Left renal pelvis (tissue), 4 donors: ENCODE results near the gene TRA2A. TPM values are rescaled to one million over a fixed set of nuclear protein-coding genes. Genes with fewer than 3 reads are reported as not detected.
"Not testable (repeated sequence)": the region's sequence is repeated elsewhere in the genome, so short reads cannot be mapped to it uniquely, and the experiment has no call there.

Experiments
- DNase-seq, 4 donors: peaks; one replicate each; pipeline ENCODE4 v3.0.0-alpha.2; 2013; ENCODE audit warnings: low read depth in 4 of 4, low spot score in 3 of 4
- polyA plus RNA-seq, 4 donors: library from polyadenylated mRNA; unstranded; fragments of 120-200 nt; gene quantifications; one replicate each; pipeline ENCODE4 v1.2.1, GENCODE V29; 2013; ENCODE audit not compliant: insufficient read length in 4 of 4

The TRA2A gene
- polyA plus RNA-seq, 4 donors: 178 to 272 (median 201) TPM

DNA sequence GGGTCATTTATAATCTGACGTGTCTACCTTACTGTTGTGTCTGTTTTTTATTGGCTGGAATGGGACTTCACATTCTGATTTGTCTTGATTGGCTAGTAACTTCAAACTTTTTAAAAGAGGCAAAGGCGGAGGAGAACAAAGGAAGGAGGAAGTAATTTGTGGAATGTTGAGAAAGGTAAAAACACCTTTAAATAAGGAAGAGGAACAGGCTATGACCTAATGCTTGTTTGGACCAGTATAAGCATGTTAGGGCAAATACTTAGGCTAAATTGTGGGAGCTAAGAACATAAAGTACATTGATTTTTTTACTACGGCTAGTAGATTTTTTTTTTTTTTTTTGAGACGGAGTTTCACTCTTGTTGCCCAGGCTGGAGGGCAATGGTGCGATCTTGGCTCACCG lies 18.0 kb downstream of the TRA2A start:
- DNase-seq: not testable (repeated sequence)

DNA sequence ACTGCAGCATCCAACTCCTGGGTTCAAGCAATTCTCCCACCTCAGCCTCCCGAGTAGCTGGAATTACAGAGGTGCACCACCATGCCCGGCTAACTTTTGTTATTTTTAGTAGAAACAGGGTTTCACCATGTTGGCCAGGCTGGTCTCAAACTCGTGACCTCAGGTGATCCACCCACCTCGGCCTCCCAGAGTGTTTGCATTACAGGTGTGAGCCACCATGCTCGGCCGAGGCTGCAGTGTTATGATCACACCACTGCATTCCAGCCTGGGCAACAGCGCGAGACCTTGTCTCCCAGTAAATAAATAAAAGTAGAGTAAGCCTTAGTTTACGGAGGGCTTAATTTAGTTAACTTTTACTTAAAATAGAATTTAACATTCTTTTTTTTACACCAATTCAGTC lies 37.8 kb downstream of the TRA2A start:
- no peak for DNase-seq

GRCh38 chr7:23491502-23491901 lies 40.3 kb downstream of the TRA2A start:
- no peak for DNase-seq

DNA sequence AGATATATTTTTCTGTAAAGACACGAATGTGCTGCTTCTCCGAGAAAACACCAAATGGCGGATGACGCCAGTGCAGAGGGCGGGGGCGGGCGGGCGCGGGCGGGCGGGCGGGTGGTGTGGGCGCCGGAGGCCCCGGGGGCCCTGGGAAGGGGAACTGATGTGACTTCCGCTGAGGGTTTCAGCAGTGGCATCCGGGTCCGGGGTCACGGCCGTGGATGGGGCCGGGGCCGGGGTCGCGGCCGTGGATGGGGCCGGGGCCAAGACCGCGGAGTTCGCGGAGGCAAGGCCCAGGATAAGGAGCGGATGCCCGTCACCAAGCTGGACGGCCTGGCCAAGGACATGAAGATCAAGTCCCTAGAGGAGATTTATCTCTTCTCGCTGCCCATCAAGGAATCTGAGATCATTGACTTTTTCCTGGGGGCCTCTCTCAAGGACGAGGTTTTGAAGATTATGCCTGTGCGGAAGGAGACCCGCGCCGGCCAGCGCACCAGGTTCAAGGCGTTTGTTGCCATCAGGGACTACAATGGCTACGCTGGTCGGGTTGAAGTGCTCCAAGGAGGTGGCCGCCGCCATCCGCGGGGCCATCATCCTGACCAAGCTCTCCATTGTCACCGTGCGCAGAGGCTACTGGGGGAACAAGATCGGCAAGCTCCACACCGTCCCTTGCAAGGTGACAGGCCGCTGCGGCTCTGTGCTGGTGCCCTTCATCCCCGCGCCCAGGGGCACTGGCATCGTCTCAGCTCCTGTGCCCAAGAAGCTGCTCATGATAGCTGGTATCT lies 41.2 kb downstream of the TRA2A start:
- DNase-seq: no peak

GRCh38 chr7:23488714-23489113 lies 43.1 kb downstream of the TRA2A start:
- DNase-seq: not testable (repeated sequence)

GRCh38 chr7:23487670-23488069 lies 44.1 kb downstream of the TRA2A start:
- DNase-seq: no peak

DNA sequence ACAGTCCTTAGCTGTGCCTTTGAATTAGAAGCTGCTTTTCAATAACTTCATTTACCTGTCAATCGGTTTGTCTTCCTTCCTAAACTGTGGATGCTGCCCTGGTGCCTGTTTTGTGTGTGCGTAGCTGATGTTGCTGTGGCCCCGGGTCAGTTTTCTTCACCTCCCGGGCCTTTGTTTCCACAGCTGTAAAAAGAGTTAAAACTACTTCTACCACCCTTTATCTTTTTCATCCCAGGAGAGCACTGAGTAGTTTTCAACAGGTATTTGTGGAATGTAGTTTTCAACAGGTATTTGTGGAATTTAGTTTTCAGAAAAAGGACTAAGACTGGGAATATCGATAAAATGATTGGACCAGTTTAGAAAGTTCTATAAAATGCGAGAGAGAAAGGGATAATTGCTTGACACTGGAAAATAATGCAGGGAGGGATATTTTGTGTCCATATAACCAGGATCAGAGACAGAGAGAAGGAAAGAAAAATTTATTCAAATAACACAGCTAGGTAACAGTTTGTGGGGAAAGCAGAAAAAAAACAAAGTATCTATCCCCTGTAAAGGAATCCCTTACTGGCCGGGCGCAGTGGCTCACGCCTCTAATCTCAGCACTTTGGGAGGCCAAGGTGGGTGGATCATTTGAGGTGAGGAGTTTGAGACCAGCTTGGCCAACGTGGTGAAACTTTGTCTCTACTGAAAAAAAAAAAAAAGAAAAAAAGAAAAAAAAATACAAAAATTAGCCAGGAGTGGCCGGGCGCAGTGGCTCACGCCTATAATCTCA lies 45.6 kb downstream of the TRA2A start:
- no peak for DNase-seq

- no peak for DNase-seq
These were observed 49.1 kb downstream of the TRA2A start for GRCh38 chr7:23482686-23483085.

DNA sequence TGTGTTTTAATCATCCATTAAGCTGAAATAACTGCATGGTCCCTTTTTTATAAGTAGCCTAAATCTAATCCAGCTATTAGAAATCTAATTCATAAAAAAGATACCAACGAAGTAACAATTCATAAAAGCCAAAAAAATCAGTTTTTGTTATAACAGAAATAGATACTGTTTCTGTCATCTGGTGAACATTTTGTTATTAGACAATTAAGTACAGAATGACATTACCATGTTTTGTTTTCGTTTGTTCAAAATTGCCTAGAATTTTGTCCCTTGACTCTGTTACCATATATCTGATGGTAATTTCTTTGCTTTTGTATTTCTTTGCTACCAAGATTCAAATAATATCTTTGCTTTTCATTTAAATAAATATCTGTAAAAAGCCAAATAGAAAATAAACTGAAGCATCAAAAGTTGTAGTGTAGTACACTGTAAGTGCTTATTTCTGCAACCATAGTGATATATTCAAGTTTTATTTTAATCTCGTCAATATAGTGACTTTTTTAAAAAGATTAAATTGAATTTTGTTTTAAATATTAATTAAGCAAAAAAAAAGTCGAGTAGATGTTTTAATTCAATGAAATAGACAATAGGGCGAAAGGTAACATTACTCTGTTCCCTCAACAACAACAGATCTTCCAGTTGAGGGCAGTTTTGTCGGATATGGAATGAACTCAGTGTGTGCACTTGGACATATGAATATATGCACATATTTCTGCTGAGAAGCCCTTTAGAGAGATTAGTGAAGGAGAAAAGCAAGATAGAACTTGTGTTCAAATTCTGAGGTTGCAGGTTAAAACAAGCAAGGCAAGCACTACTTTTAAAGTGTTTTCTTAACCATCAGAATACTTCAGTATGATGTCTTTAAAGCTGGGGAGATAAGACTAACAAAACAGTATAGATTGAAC lies 53.6 kb downstream of the TRA2A start:
- DNase-seq: no peak

DNA sequence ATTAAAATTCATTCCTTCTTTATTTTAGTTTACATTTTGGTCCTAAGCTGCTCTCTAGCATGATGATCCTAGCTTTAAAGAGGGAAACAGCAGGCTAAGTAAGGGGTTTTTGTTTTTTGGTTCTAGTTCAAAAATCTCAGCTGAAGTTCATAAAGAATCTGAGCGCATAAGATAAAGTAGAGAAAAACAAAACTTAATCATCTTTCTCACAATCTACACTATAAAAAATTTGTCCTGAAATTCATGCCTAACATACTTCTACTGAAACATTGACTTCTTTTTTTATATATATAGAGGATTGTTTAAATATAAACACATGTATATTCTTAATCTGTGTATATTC lies 54.7 kb downstream of the TRA2A start:
- DNase-seq: no peak

DNA sequence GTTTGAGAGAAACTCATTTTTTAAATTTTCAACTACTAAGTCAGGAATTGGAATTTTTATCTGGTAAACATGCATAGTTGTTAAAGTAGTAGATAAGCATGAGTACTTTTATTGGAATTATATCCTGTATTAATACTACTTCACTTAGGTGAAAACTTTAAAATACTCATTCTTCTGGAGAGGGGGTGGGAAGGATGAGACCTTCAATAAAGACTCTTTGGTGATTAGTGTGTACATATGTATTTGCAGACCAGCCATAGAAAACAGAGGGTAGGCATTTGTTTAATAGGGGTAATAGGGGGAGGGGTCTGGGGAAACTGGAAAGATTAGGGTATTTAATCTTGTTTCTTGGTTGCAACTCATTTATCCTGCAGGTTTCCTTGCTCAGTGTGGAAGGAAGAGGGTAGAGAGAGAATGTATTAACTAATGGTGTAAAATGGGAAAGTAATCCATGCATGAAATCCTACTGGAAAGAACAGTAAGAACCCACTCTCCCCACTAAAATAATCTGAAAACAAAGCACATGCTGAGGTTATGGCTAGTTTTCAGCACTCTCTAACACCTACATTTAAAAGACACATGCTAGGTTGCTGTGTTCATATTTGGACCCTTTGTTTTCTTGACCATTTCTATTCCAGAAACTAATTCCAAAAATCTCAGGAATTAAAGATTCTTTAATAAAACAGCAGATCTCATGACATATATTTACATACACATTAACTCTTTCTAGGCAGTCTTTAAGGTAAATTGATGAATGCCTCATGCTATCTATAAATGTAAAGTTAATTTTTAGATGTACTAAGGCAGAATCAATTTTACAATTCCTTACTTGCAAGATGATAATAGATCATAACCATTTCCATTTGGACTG lies 55.3 kb downstream of the TRA2A start:
- DNase-seq: no peak

- DNase-seq: no peak
These were observed 56.3 kb downstream of the TRA2A start for GRCh38 chr7:23475576-23475839.

GRCh38 chr7:23474829-23475575 lies 56.8 kb downstream of the TRA2A start:
- DNase-seq: no peak

- peak in 3 of 4 donors; percentile 89 to 92 (median 90) for DNase-seq
These were observed 57.5 kb downstream of the TRA2A start for GRCh38 chr7:23474094-23474828.

GRCh38 chr7:23473844-23474093 lies 58.0 kb downstream of the TRA2A start:
- DNase-seq: no peak

- no peak for DNase-seq
These were observed 58.6 kb downstream of the TRA2A start for GRCh38 chr7:23472956-23473843.

DNA sequence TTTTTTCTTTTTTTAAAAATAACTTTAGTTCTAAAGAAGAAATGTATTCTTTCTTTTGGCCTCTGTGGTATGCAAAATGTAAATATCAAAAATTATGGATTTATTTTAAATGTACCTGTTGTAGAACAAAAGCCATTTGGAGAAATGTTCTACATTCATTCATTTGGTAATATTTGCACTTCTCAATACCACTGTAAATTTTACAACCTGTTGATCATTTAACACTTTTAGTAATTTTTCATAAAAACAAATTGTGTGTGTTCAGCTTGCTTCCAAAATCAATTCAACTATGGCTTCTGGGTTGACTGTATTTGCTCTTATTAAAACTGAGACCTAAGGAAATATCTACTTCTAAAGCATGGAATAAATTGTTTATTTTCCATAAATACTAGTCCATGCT lies 59.2 kb downstream of the TRA2A start:
- no peak for DNase-seq

DNA sequence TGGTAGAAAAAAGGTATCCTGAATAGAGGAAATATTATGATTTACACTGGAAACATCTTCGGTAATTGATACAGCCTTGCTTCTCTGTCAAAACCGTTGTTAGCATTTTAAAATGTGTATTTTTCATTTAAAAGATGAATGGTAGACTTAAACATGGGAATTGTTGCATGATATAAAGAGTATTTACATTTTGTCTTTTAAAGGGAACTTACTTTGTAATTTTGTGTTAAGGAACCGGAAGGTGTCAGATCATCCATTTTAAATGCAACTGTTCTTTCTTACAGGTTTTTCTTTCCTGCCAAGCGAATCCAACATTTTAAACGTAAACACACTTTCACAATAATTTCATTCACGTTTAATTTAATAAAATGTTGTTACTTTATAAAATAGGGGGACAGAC lies 59.7 kb downstream of the TRA2A start:
- no peak for DNase-seq
